Neuronal stem cell (in vitro differentiated cells): Measurements from ENCODE around the gene PBX4.
A peak's percentile ranks its signal among the peaks of the same experiment; 100 is the strongest.

Experiments
- DNase-seq: peaks from one replicate; pipeline ENCODE4 v3.0.0-alpha.2; 2013; ENCODE audit warnings: low spot score
- H2AFZ ChIP-seq: one replicate; pipeline ENCODE4 v1.6.1; 2013; ENCODE audit warnings: mild to moderate bottlenecking, low read length, inconsistent platforms
- H2AK5ac ChIP-seq: 2 replicates; pipeline ENCODE4 v1.6.1; 2013; ENCODE audit warnings: low read depth, mild to moderate bottlenecking, inconsistent platforms, low read length, moderate library complexity, mixed read lengths
- H2BK120ac ChIP-seq: 2 replicates; pipeline ENCODE4 v1.6.1; 2013; ENCODE audit warnings: low read depth, mild to moderate bottlenecking, inconsistent platforms, low read length, moderate library complexity, mixed read lengths
- H2BK12ac ChIP-seq: one replicate; pipeline ENCODE4 v1.6.1; 2013; ENCODE audit warnings: low read length, inconsistent platforms
- H2BK15ac ChIP-seq: 2 replicates; pipeline ENCODE4 v1.6.1; 2013; ENCODE audit warnings: mild to moderate bottlenecking, low read length, inconsistent platforms, mixed read lengths
- H2BK5ac ChIP-seq: one replicate; pipeline ENCODE4 v1.6.1; 2013; ENCODE audit warnings: inconsistent platforms, mild to moderate bottlenecking, low read length, moderate library complexity
- H3K14ac ChIP-seq: one replicate; pipeline ENCODE4 v1.6.1; 2013; ENCODE audit warnings: low read length, inconsistent platforms
- H3K18ac ChIP-seq: 2 replicates; pipeline ENCODE4 v1.6.1; 2013; ENCODE audit warnings: low read length, inconsistent platforms
- H3K23ac ChIP-seq: 2 replicates; pipeline ENCODE4 v1.6.1; 2013; ENCODE audit warnings: low read depth, mild to moderate bottlenecking, mixed read lengths, low read length, inconsistent platforms; ENCODE audit not compliant: poor library complexity
- H3K27ac ChIP-seq: replicated peaks from 3 replicates; pipeline ENCODE4 v1.5.1; 2013; ENCODE audit warnings: low read length, inconsistent platforms
- H3K27me3 ChIP-seq, 3 experiments: 2 replicates each; pipeline ENCODE4 v1.6.1; 2013; ENCODE audit warnings: low read length in 3 of 3, mild to moderate bottlenecking in 2 of 3, inconsistent platforms in 1 of 3, low read depth in 1 of 3, mixed read lengths in 1 of 3, moderate library complexity in 1 of 3; ENCODE audit not compliant: control insufficient read depth in 3 of 3, insufficient read depth in 3 of 3
- H3K36me3 ChIP-seq, 2 donors: replicated peaks in 1 of 2; 2 replicates each; pipeline ENCODE4 v1.6.1; 2013; ENCODE audit warnings: low read length in 2 of 2; ENCODE audit not compliant: control insufficient read depth in 2 of 2, insufficient read depth in 2 of 2
- H3K4ac ChIP-seq: 2 replicates; pipeline ENCODE4 v1.6.1; 2013; ENCODE audit warnings: inconsistent platforms, mild to moderate bottlenecking, low read length, moderate library complexity
- H3K4me1 ChIP-seq, 2 donors: 1 replicate in 1 of 2; 2 replicates in 1 of 2; pipeline ENCODE4 v1.6.1; 2013; ENCODE audit warnings: low read length in 2 of 2, low read depth in 1 of 2; ENCODE audit not compliant: control insufficient read depth in 2 of 2, insufficient read depth in 1 of 2
- H3K4me2 ChIP-seq: one replicate; pipeline ENCODE4 v1.6.1; 2013; ENCODE audit warnings: mild to moderate bottlenecking, low read length, inconsistent platforms; ENCODE audit not compliant: insufficient read depth, poor library complexity, severe bottlenecking
- H3K4me3 ChIP-seq, 2 donors: 2 replicates each; pipeline ENCODE4 v1.5.1; 2013; ENCODE audit warnings: low read length in 2 of 2, mild to moderate bottlenecking in 2 of 2, inconsistent platforms in 1 of 2, moderate library complexity in 1 of 2
- H3K79me1 ChIP-seq: one replicate; pipeline ENCODE4 v1.6.1; 2013; ENCODE audit warnings: low read depth, mild to moderate bottlenecking, inconsistent platforms, low read length, moderate library complexity
- H3K9ac ChIP-seq: one replicate; pipeline ENCODE4 v1.6.1; 2013; ENCODE audit warnings: mild to moderate bottlenecking, low read depth, low read length, inconsistent platforms; ENCODE audit not compliant: poor library complexity
- H3K9me3 ChIP-seq, 2 donors: replicated peaks in 1 of 2; 2 replicates each; pipeline versions ENCODE3 to v1.6.1; 2013; ENCODE audit warnings: low read length in 2 of 2, mild to moderate bottlenecking in 2 of 2, inconsistent platforms in 1 of 2, low read depth in 1 of 2, mixed read lengths in 1 of 2, moderate library complexity in 1 of 2; ENCODE audit not compliant: control insufficient read depth in 2 of 2, insufficient read depth in 1 of 2
- H4K8ac ChIP-seq: one replicate; pipeline ENCODE4 v1.6.1; 2013; ENCODE audit warnings: low read depth, mild to moderate bottlenecking, inconsistent platforms, low read length, moderate library complexity
- H4K91ac ChIP-seq: one replicate; pipeline ENCODE4 v1.6.1; 2013; ENCODE audit warnings: low read length, low read depth, mild to moderate bottlenecking, inconsistent platforms; ENCODE audit not compliant: poor library complexity
- WGBS, 2 donors: extraction: QIAGEN DNeasy Blood & Tissue Kit; methylation state at CpG; one replicate each; pipeline ENCODE4 v1.1.7; 2013; ENCODE audit warnings: missing lambda C conversion rate in 2 of 2, mixed read lengths in 1 of 2; ENCODE audit not compliant: insufficient read length in 2 of 2, insufficient replicate concordance in 1 of 2; ENCODE audit errors: extremely low coverage in 2 of 2; 5-methylcytosine and 5-hydroxymethylcytosine counted together

PBX4 gene

GRCh38 chr19:19662871-19663255 is 44.4 kb upstream of the PBX4 start:
- Histone ChIP-seq H3K27ac (no peak overlapping the region), H2BK15ac (peak overlapping the region; percentile 77), H3K4ac (no peak overlapping the region), H2AK5ac (peak overlapping the region; percentile 92), H4K91ac (peak overlapping the region; percentile 85), H3K79me1 (peaks cover 8% of the 10 kb centered on the region), H3K9ac (peak overlapping the region; percentile 96), H3K18ac (peak overlapping the region; percentile 89), H3K14ac (peak overlapping the region; percentile 39), H3K4me1 (peaks cover 11 to 14% of the 10 kb centered on the region in 2 donors), H2BK12ac (no peak overlapping the region), H3K27me3 (no peaks in the 10 kb centered on the region), H4K8ac (peak overlapping the region; percentile 45), H3K4me2 (peak overlapping the region; percentile 99), H2BK120ac (peak overlapping the region; percentile 26), H2BK5ac (peak overlapping the region; percentile 69), H3K9me3 (no peaks in the 10 kb centered on the region), H2AFZ (peak overlapping the region; percentile 92), H3K23ac (peak overlapping the region; percentile 98), H3K36me3 (peaks cover 19 to 37% of the 10 kb centered on the region in 2 donors), H3K4me3 (peak overlapping the region; percentile 88 to 97)
- no CpG with 5 or more reads among the region's 17 CpGs for WGBS, 2 donors
- DNase-seq: no peak

- WGBS, 2 donors: no CpG with 5 or more reads among the region's 8 CpGs
- no peak overlapping the region for H3K14ac ChIP-seq
- no peak overlapping the region for H2AFZ ChIP-seq
- H3K4me1 ChIP-seq: peaks cover 11 to 14% of the 10 kb centered on the region in 2 donors
- no peak overlapping the region for H2BK15ac ChIP-seq
- no peak overlapping the region for H4K91ac ChIP-seq
- no peaks in the 10 kb centered on the region for H3K27me3 ChIP-seq
- peaks cover 22 to 42% of the 10 kb centered on the region in 2 donors for H3K36me3 ChIP-seq
- H3K9ac ChIP-seq: no peak overlapping the region
- no peak overlapping the region for H3K4ac ChIP-seq
- H2AK5ac ChIP-seq: no peak overlapping the region
- peak overlapping the region; percentile 99 for H3K4me2 ChIP-seq
- no peak overlapping the region for H3K27ac ChIP-seq
- H2BK5ac ChIP-seq: no peak overlapping the region
- H3K23ac ChIP-seq: no peak overlapping the region
- no peak for DNase-seq
- H3K9me3 ChIP-seq: no peaks in the 10 kb centered on the region
- H3K4me3 ChIP-seq: peak overlapping the region in 1 of 2 donors; percentile 88
- no peak overlapping the region for H2BK12ac ChIP-seq
- H2BK120ac ChIP-seq: no peak overlapping the region
- H4K8ac ChIP-seq: no peak overlapping the region
- no peak overlapping the region for H3K18ac ChIP-seq
- peaks cover 8% of the 10 kb centered on the region for H3K79me1 ChIP-seq
Observed at GRCh38 chr19:19662344-19662743, 43.9 kb upstream of the PBX4 start.

GRCh38 chr19:19661675-19662251 is 43.3 kb upstream of the PBX4 start:
- no peaks in the 10 kb centered on the region for H3K27me3 ChIP-seq
- no peak overlapping the region for H2BK120ac ChIP-seq
- H3K4me1 ChIP-seq: peaks cover 11 to 14% of the 10 kb centered on the region in 2 donors
- no peak overlapping the region for H2BK5ac ChIP-seq
- WGBS, 2 donors: no CpG with 5 or more reads among the region's 18 CpGs
- H2BK12ac ChIP-seq: no peak overlapping the region
- H3K9ac ChIP-seq: no peak overlapping the region
- H3K4ac ChIP-seq: no peak overlapping the region
- no peak overlapping the region for H3K27ac ChIP-seq
- H3K23ac ChIP-seq: no peak overlapping the region
- no peak overlapping the region for H2AK5ac ChIP-seq
- no peak overlapping the region for H4K8ac ChIP-seq
- no peak overlapping the region for H3K18ac ChIP-seq
- H2AFZ ChIP-seq: no peak overlapping the region
- H2BK15ac ChIP-seq: no peak overlapping the region
- H3K9me3 ChIP-seq: no peaks in the 10 kb centered on the region
- no peak overlapping the region for H3K14ac ChIP-seq
- H3K4me3 ChIP-seq: peak overlapping the region in 1 of 2 donors; percentile 88
- no peak overlapping the region for H3K4me2 ChIP-seq
- H4K91ac ChIP-seq: no peak overlapping the region
- no peak for DNase-seq
- H3K79me1 ChIP-seq: peaks cover 8% of the 10 kb centered on the region
- peaks cover 28 to 48% of the 10 kb centered on the region in 2 donors for H3K36me3 ChIP-seq

GRCh38 chr19:19661141-19661674 is 42.7 kb upstream of the PBX4 start:
- peak overlapping the region; percentile 45 to 88 for H3K4me3 ChIP-seq

More at GRCh38 chr19:19661141-19661674, 42.7 kb upstream of the PBX4 start:
- Histone ChIP-seq H4K8ac (no peak overlapping the region), H3K9me3 (no peaks in the 10 kb centered on the region), H3K36me3 (peaks cover 33 to 54% of the 10 kb centered on the region in 2 donors), H4K91ac (no peak overlapping the region), H3K4ac (no peak overlapping the region), H2AFZ (no peak overlapping the region), H2BK5ac (no peak overlapping the region), H3K9ac (no peak overlapping the region), H3K23ac (no peak overlapping the region), H3K27ac (no peak overlapping the region), H2BK12ac (no peak overlapping the region), H3K4me2 (no peak overlapping the region), H3K14ac (no peak overlapping the region), H3K27me3 (no peaks in the 10 kb centered on the region), H2BK15ac (no peak overlapping the region), H3K79me1 (peaks cover 11% of the 10 kb centered on the region), H2AK5ac (no peak overlapping the region), H3K4me1 (peaks cover 11 to 14% of the 10 kb centered on the region in 2 donors), H3K18ac (no peak overlapping the region), H2BK120ac (no peak overlapping the region)
- DNase-seq: no peak
- no CpG with 5 or more reads among the region's 10 CpGs for WGBS, 2 donors
